ENCODE results near the gene DENND1A. TPM values are rescaled to one million over a fixed set of nuclear protein-coding genes. Genes with fewer than 3 reads are reported as not detected.

The DENND1A gene
- total RNA-seq, 1 experiment from 2014 or later, result 23.5 TPM

DNA sequence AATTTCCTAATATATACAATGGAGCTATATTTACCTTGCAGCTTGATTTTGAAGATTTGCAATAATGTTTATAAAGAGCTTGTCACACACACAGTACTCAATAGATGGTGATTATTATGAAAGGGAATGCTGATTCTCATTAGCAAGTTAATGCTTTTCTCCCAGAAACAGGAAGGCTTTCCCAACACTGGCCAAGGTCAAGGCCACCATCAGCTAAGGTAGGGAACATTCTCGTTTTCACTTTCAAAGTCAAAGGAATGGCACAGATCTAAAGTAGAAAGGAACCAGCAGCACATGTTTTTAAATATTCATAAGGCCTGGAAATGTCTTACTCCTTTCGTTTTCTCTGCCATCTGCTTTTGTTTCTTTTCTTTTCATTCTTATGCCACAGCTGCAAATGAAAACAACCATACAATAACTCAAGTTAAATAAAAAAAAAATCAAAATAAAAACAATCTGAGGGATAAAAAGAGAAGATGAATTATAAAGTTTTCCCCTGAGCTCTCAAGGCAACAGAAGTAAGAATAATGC is 307.1 kb downstream of the DENND1A start:
- H3K36me3 Mint-ChIP-seq, result no peaks in the 10 kb centered on the region
- CTCF ChIA-PET, result no interaction called here

More for the DNA sequence above, 307.1 kb downstream of the DENND1A start:
- no peak for DNase-seq (ENCODE audit: low spot score)
- H3K4me1 Mint-ChIP-seq, result peaks cover 42% of the 10 kb centered on the region
- no peaks in the 10 kb centered on the region for H3K9me3 Mint-ChIP-seq
- H3K4me3 Mint-ChIP-seq, result no peak overlapping the region
- no peak overlapping the region for H3K27ac Mint-ChIP-seq
- peaks cover 7% of the 10 kb centered on the region for H3K27me3 Mint-ChIP-seq (ENCODE audit: low read depth)
- ATAC-seq, result no peak
- POLR2A ChIA-PET, result no interaction called here
- TF ChIP-seq NR3C1 (CRISPR knock-in tag; conservative IDR thresholded peaks at IDR 0.05; ENCODE audit: low read depth) (no peak), FOXK1 (CRISPR knock-in tag; IDR thresholded peaks at IDR 0.05) (no peak), NFATC4 (CRISPR knock-in tag; IDR thresholded peaks at IDR 0.05) (no peak), SOX15 (CRISPR knock-in tag; IDR thresholded peaks at IDR 0.05) (no peak), OVOL2 (CRISPR knock-in tag; IDR thresholded peaks at IDR 0.05; ENCODE audit: borderline replicate concordance) (no peak), JUN (CRISPR knock-in tag; IDR thresholded peaks at IDR 0.05) (no peak), ERG (CRISPR knock-in tag; IDR thresholded peaks at IDR 0.05) (no peak), SP1 (CRISPR knock-in tag; conservative IDR thresholded peaks at IDR 0.05) (no peak), MXD4 (CRISPR knock-in tag; IDR thresholded peaks at IDR 0.05; ENCODE audit: borderline replicate concordance) (no peak), ZNF671 (CRISPR knock-in tag; IDR thresholded peaks at IDR 0.05) (no peak), ZBTB43 (CRISPR knock-in tag; IDR thresholded peaks at IDR 0.05) (no peak), SMAD4 (CRISPR knock-in tag; IDR thresholded peaks at IDR 0.05) (no peak), PREB (CRISPR knock-in tag; IDR thresholded peaks at IDR 0.05; ENCODE audit: borderline replicate concordance) (no peak), ZNF281 (CRISPR knock-in tag; IDR thresholded peaks at IDR 0.05) (no peak), HMGA2 (CRISPR knock-in tag; IDR thresholded peaks at IDR 0.05) (no peak)
- TF ChIP-seq, protein P1, sequence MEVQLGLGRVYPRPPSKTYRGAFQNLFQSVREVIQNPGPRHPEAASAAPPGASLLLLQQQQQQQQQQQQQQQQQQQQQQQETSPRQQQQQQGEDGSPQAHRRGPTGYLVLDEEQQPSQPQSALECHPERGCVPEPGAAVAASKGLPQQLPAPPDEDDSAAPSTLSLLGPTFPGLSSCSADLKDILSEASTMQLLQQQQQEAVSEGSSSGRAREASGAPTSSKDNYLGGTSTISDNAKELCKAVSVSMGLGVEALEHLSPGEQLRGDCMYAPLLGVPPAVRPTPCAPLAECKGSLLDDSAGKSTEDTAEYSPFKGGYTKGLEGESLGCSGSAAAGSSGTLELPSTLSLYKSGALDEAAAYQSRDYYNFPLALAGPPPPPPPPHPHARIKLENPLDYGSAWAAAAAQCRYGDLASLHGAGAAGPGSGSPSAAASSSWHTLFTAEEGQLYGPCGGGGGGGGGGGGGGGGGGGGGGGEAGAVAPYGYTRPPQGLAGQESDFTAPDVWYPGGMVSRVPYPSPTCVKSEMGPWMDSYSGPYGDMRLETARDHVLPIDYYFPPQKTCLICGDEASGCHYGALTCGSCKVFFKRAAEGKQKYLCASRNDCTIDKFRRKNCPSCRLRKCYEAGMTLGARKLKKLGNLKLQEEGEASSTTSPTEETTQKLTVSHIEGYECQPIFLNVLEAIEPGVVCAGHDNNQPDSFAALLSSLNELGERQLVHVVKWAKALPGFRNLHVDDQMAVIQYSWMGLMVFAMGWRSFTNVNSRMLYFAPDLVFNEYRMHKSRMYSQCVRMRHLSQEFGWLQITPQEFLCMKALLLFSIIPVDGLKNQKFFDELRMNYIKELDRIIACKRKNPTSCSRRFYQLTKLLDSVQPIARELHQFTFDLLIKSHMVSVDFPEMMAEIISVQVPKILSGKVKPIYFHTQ (CRISPR knock-in tag; IDR thresholded peaks at IDR 0.05), result no peak
- TF ChIP-seq, protein P2, sequence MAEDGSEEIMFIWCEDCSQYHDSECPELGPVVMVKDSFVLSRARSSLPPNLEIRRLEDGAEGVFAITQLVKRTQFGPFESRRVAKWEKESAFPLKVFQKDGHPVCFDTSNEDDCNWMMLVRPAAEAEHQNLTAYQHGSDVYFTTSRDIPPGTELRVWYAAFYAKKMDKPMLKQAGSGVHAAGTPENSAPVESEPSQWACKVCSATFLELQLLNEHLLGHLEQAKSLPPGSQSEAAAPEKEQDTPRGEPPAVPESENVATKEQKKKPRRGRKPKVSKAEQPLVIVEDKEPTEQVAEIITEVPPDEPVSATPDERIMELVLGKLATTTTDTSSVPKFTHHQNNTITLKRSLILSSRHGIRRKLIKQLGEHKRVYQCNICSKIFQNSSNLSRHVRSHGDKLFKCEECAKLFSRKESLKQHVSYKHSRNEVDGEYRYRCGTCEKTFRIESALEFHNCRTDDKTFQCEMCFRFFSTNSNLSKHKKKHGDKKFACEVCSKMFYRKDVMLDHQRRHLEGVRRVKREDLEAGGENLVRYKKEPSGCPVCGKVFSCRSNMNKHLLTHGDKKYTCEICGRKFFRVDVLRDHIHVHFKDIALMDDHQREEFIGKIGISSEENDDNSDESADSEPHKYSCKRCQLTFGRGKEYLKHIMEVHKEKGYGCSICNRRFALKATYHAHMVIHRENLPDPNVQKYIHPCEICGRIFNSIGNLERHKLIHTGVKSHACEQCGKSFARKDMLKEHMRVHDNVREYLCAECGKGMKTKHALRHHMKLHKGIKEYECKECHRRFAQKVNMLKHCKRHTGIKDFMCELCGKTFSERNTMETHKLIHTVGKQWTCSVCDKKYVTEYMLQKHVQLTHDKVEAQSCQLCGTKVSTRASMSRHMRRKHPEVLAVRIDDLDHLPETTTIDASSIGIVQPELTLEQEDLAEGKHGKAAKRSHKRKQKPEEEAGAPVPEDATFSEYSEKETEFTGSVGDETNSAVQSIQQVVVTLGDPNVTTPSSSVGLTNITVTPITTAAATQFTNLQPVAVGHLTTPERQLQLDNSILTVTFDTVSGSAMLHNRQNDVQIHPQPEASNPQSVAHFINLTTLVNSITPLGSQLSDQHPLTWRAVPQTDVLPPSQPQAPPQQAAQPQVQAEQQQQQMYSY (CRISPR knock-in tag; IDR thresholded peaks at IDR 0.05), result no peak
